Adrenal gland (tissue), 12 donors: ENCODE results near the gene PLK4. TPM values are rescaled to one million over a fixed set of nuclear protein-coding genes. Genes with fewer than 3 reads are reported as not detected.
"Not testable (repeated sequence)": the region's sequence is repeated elsewhere in the genome, so short reads cannot be mapped to it uniquely, and the experiment has no call there.

ENCODE experiments used
- DNase-seq, 7 donors: peaks; one replicate each; pipeline ENCODE4 v3.0.0-alpha.2; 2019 to 2020
- H3K27ac ChIP-seq, 5 donors: fragments of 200-600 bp; sonication (generic) in 4 of 5; 1 replicate in 3 of 5; 2 replicates in 2 of 5; pipeline versions ENCODE4 v1.5.1 to v1.8.0; 2016 to 2020; ENCODE audit warnings: mild to moderate bottlenecking in 1 of 5
- H3K27me3 ChIP-seq: fragments of 200-600 bp; 2 replicates; pipeline ENCODE4 v1.8.0; 2021
- H3K36me3 ChIP-seq, 2 donors: fragments of 200-600 bp; replicated peaks in 1 of 2; 1 replicate in 1 of 2; 2 replicates in 1 of 2; pipeline versions ENCODE4 v1.5.1 to v1.8.0; 2018 to 2022
- H3K4me1 ChIP-seq, 2 donors: fragments of 200-600 bp; replicated peaks in 1 of 2; 1 replicate in 1 of 2; 2 replicates in 1 of 2; pipeline versions ENCODE4 v1.5.1 to v1.8.0; 2018 to 2021
- H3K4me3 ChIP-seq, 4 donors: fragments of 200-600 bp; sonication (generic) in 3 of 4; one replicate each; pipeline ENCODE4 v1.5.1; 2016 to 2018
- H3K9me3 ChIP-seq, 3 donors: fragments of 200-600 bp; sonication (generic) in 1 of 3; replicated peaks in 1 of 3; 1 replicate in 2 of 3; 2 replicates in 1 of 3; pipeline versions ENCODE4 v1.5.1 to v1.8.0; 2016 to 2021
- CTCF ChIP-seq, 6 experiments: fragments of 450-650 bp in 4 of 6; fragments of 200-600 bp in 2 of 6; sonication (generic) in 1 of 6; IDR thresholded peaks; 1 replicate in 5 of 6; 2 replicates in 1 of 6; pipeline versions ENCODE4 v1.5.1 to v1.8.0; 2016 to 2021; ENCODE audit warnings: antibody characterized with exemption in 6 of 6, mild to moderate bottlenecking in 2 of 6, moderate library complexity in 1 of 6
- POLR2A ChIP-seq, 2 donors: fragments of 450-650 bp; IDR thresholded peaks; one replicate each; pipeline ENCODE4 v1.6.1; 2017; ENCODE audit warnings: antibody characterized with exemption in 2 of 2, mild to moderate bottlenecking in 2 of 2, moderate library complexity in 1 of 2
- WGBS, 4 donors: extraction: QIAGEN DNeasy Blood & Tissue Kit in 2 of 4; methylation state at CpG; one replicate each; pipeline versions ENCODE4 v1.1.5 to v1.1.7; 2013 to 2017; 5-methylcytosine and 5-hydroxymethylcytosine counted together
- intact Hi-C, 2 donors: fragments of 100-400 bp; cut with DNase I; formaldehyde crosslinking; loops; one replicate each; pipeline versions ENCODE4 v1.14.1 to v1.15.0; 2022 to 2023
- polyA plus RNA-seq, 3 donors: library from polyadenylated mRNA; stranded (reverse); fragments of 200-250 nt in 2 of 3; fragments of 350-450 nt in 1 of 3; fragmentation: Illumina TruSeq in 1 of 3; extraction: RNeasy Lipid Tissue Mini Kit (QIAGEN cat#74804) in 1 of 3; gene quantifications; one replicate each; pipeline ENCODE4 v1.2.3, GENCODE V29; 2013 to 2014
- small RNA-seq, 2 donors: library from RNA; depleted of rRNA; stranded (forward); fragments of <200 nt; gene quantifications; one replicate each; pipeline ENCODE3, GENCODE V24; 2016
- total RNA-seq, 9 donors: library from RNA; depleted of rRNA in 4 of 9; stranded (reverse); fragments of >200 nt in 4 of 9; fragments of 120-200 nt in 1 of 9; fragmentation: NEBNext Ultra II Directional in 1 of 9; extraction: Animal tissue kit (Norgen Biotek cat#: 25700) in 1 of 9; gene quantifications; one replicate each; pipeline versions ENCODE4 v1.1.0 to v1.2.4, GENCODE V29; 2013 to 2023
- donor health status: healthy with polysubstance abuse.
- donor health status: Bipolar disorder and iron deficiency.
- donor health status: DM: yes; HTN: yes; CAD: no.
- donor health status: DM: no; HTN: no; CAD: no.
- donor health status: DM: no; HTN: no; CAD: no.
- donor health status: DM: yes; HTN: yes; CAD: no.

Gene PLK4
- total and polyA plus RNA-seq, 12 donors: 0.64 to 12.9 (median 2.2) TPM

GRCh38 chr4:127922226-127922625 is 41.5 kb downstream of the PLK4 start:
- DNase-seq: peak in 2 of 7 donors; percentile 10 to 15
- Histone ChIP-seq H3K27ac (peak overlapping the region in 2 of 5 donors; percentile 26 to 39), H3K4me1 (no peaks in the 10 kb centered on the region), H3K4me3 (no peak overlapping the region), H3K27me3 (no peaks in the 10 kb centered on the region), H3K36me3 (peaks cover 0 to 12% of the 10 kb centered on the region in 2 donors), H3K9me3 (no peaks in the 10 kb centered on the region)
- WGBS, 4 donors: 94 to 99% (median 96%) methylated on average over 2 of the region's 2 CpGs
- TF ChIP-seq POLR2A (IDR thresholded peaks at IDR 0.05) (no peak), CTCF (IDR thresholded peaks at IDR 0.05) (no peak)
- intact Hi-C loops: no loop called here

GRCh38 chr4:127925720-127926119 is 45.0 kb downstream of the PLK4 start:
- H3K27ac ChIP-seq, H3K27me3 ChIP-seq, H3K4me1 ChIP-seq, DNase-seq, H3K9me3 ChIP-seq, intact Hi-C loops, H3K36me3 ChIP-seq, H3K4me3 ChIP-seq: not testable (repeated sequence)
- WGBS, 4 donors: 95 to 100% (median 96%) methylated on average over 2 of the region's 2 CpGs

- H3K4me3 ChIP-seq: no peak overlapping the region
- H3K27me3 ChIP-seq: no peaks in the 10 kb centered on the region
- no peaks in the 10 kb centered on the region for H3K9me3 ChIP-seq
- TF ChIP-seq POLR2A (IDR thresholded peaks at IDR 0.05) (no peak), CTCF (IDR thresholded peaks at IDR 0.05) (no peak)
- intact Hi-C loops: no loop called here
- H3K4me1 ChIP-seq: no peaks in the 10 kb centered on the region
- DNase-seq: no peak
- no peak overlapping the region for H3K27ac ChIP-seq
- no peaks in the 10 kb centered on the region for H3K36me3 ChIP-seq
- 93 to 100% (median 99%) methylated on average over 1 of the region's 1 CpG for WGBS, 4 donors
Measured at GRCh38 chr4:127930175-127930574, 49.5 kb downstream of the PLK4 start.

- H3K4me3 ChIP-seq, H3K4me1 ChIP-seq, H3K27me3 ChIP-seq, H3K27ac ChIP-seq, DNase-seq, intact Hi-C loops, H3K36me3 ChIP-seq, H3K9me3 ChIP-seq: not testable (repeated sequence)
- 76 to 84% (median 82%) methylated on average over 6 of the region's 6 CpGs for WGBS, 4 donors
Measured at GRCh38 chr4:127931836-127932235, 51.1 kb downstream of the PLK4 start.

GRCh38 chr4:127936974-127937373 is 56.3 kb downstream of the PLK4 start:
- Histone ChIP-seq H3K4me3 (no peak overlapping the region), H3K4me1 (peaks cover 3 to 4% of the 10 kb centered on the region in 2 donors), H3K27ac (peak overlapping the region in 1 of 5 donors; percentile 16), H3K9me3 (no peaks in the 10 kb centered on the region), H3K36me3 (peaks cover 0 to 3% of the 10 kb centered on the region in 2 donors), H3K27me3 (no peaks in the 10 kb centered on the region)
- intact Hi-C loops: no loop called here
- WGBS, 4 donors: 65 to 81% (median 78%) methylated on average over 1 of the region's 1 CpG
- peak in 1 of 7 donors; percentile 11 for DNase-seq
- no peak for TF ChIP-seq POLR2A (IDR thresholded peaks at IDR 0.05)
- TF ChIP-seq CTCF (IDR thresholded peaks at IDR 0.05): no peak

Small RNAs within 50 kb of the gene (small RNA-seq; reads per million reads assigned to genes)
- gene RNU6-583P: 0 reads per million in 2 donors

Other genes starting within 250 kb of the PLK4 start
- gene INTU, start 247.9 kb upstream of the PLK4 start, total RNA-seq: 10 to 100 TPM in 1 of 9 donors, 1 to 10 TPM in 8; 2.5 to 12.5 (median 6.4) TPM
- gene INTU, start 247.9 kb upstream of the PLK4 start, polyA plus RNA-seq: 1 to 10 TPM; 3.3 to 5.4 (median 4.5) TPM
- not detected for gene SLC25A31, start 150.5 kb upstream of the PLK4 start, total RNA-seq
- not detected for gene SLC25A31, start 150.5 kb upstream of the PLK4 start, polyA plus RNA-seq
- 10 to 100 TPM; 14.7 to 73.5 (median 22.9) TPM for gene HSPA4L, start 98.6 kb upstream of the PLK4 start, total RNA-seq
- 10 to 100 TPM in 1 of 3 donors, 1 to 10 TPM in 2; 3.5 to 56.5 (median 3.8) TPM for gene HSPA4L, start 98.6 kb upstream of the PLK4 start, polyA plus RNA-seq
- gene MFSD8, start 84.3 kb downstream of the PLK4 start, total RNA-seq: 10 to 100 TPM in 8 of 9 donors, 1 to 10 TPM in 1; 2.6 to 74.6 (median 19.1) TPM
- gene MFSD8, start 84.3 kb downstream of the PLK4 start, polyA plus RNA-seq: 10 to 100 TPM; 19.8 to 26.1 (median 22.7) TPM
- 10 to 100 TPM in 4 of 9 donors, 1 to 10 TPM in 5; 4.7 to 25.6 (median 9.4) TPM for gene ABHD18, start 84.5 kb downstream of the PLK4 start, total RNA-seq
- gene ABHD18, start 84.5 kb downstream of the PLK4 start, polyA plus RNA-seq: 10 to 100 TPM in 1 of 3 donors, 1 to 10 TPM in 2; 5.1 to 11.2 (median 5.1) TPM
- gene LARP1B, start 180.4 kb downstream of the PLK4 start, total RNA-seq: 10 to 100 TPM in 6 of 9 donors, 1 to 10 TPM in 3; 5.0 to 22.1 (median 12.2) TPM
- gene LARP1B, start 180.4 kb downstream of the PLK4 start, polyA plus RNA-seq: 10 to 100 TPM in 2 of 3 donors, 1 to 10 TPM in 1; 7.4 to 27.7 (median 12.4) TPM